Measurements from ENCODE around the gene NME3.

DNA sequence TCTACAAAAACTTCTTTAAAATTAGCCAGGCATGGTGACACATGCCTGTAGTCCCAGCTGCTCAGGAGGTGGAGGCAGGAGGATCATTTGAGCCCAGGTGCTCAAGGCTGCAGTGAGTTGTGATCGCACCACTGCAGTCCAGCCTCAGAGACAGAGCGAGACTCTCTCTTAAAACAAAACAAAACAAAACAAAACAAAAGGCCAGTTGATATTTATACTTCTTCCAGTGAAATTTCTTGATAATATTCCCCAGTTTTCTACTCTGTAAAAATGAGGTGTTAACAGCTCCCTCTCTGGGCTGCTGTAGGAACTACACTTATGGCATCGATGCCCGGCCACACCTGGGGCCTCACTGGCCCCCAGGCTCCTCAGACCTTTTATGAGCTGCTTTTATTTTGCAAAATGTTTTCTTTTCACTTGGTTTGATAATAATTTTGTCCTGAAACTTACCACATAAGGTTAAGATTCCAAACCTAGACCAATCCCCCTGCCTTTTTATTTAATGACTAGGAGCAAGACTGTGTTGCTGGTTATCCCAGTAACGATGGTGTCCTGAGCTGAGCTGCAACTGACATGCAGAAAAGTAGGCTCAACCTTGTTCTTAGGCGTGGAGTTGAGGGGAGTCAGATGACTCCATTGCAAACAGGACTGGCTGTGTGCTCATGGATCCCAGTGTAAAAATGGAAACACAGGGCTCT lies 47.7 kb downstream of the NME3 start:
- TF ChIP-seq, protein P1, sequence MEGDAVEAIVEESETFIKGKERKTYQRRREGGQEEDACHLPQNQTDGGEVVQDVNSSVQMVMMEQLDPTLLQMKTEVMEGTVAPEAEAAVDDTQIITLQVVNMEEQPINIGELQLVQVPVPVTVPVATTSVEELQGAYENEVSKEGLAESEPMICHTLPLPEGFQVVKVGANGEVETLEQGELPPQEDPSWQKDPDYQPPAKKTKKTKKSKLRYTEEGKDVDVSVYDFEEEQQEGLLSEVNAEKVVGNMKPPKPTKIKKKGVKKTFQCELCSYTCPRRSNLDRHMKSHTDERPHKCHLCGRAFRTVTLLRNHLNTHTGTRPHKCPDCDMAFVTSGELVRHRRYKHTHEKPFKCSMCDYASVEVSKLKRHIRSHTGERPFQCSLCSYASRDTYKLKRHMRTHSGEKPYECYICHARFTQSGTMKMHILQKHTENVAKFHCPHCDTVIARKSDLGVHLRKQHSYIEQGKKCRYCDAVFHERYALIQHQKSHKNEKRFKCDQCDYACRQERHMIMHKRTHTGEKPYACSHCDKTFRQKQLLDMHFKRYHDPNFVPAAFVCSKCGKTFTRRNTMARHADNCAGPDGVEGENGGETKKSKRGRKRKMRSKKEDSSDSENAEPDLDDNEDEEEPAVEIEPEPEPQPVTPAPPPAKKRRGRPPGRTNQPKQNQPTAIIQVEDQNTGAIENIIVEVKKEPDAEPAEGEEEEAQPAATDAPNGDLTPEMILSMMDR (conservative IDR thresholded peaks at IDR 0.05; ENCODE audit: low read depth, low read length): peak; percentile 75
- TF ChIP-seq EZH2phosphoT487 (IDR thresholded peaks at IDR 0.05; ENCODE audit: borderline replicate concordance, low read length) (no peak), EZH2 (IDR thresholded peaks at IDR 0.05; ENCODE audit: low read length, unreplicated experiment) (no peak)
